Measurements from ENCODE around the gene DOCK11. TPM values are rescaled to one million over a fixed set of nuclear protein-coding genes. Genes with fewer than 3 reads are reported as not detected.

The DOCK11 gene
- polyA plus RNA-seq, 1 donor from 2014 or later, result 37.2 TPM

- H3K4me3 ChIP-seq (ENCODE audit: low read length), result no peak overlapping the region
- H3K27ac ChIP-seq (ENCODE audit: low read length), result no peak overlapping the region
These were observed 55.8 kb downstream of the DOCK11 start for GRCh38 chrX:118551426-118551825.

DNA sequence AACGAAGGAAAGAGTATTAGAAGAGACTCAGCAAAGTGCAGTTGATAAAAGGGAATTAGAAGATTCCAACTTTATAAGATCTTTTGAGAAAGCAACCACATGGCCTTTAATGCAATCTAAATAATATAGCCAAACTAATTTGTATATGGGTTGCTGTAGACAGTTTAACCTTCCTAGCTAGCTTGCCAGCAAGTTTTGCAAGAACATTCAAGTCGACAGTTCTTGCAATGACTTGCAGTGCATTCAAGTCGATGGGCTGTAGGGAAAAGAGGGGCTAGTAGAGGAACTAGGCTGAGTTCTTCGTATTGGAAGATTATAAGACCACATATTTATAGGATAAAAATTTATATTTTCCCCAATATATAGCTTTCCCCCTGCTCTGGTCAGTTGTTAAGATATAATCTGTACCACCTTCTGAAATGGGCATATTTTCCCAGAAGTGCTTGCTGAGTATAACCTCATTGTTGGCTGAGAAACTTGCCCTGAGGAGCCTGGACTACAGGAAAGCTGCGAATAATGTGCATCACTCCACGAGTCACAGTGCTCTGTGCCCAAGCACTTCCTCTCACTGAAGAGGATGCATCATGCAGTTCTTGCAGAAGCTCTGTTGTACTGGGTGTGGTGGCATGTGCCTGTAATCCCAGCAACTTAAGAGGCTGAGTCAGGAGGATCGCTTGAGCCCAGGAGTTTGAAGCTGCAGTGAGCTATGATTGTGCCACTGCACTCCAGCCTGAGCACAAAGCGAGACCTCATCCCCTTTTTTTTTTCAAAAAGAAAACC, 56.7 kb downstream of the DOCK11 start:
- H3K9me2 ChIP-seq (ENCODE audit: insufficient read depth, low read length), result no peaks in the 10 kb centered on the region
- H3K4me3 ChIP-seq (ENCODE audit: low read length), result no peak overlapping the region
- no peaks in the 10 kb centered on the region for H3K27me3 ChIP-seq (ENCODE audit: insufficient read depth, low read depth, low read length)
- no peaks in the 10 kb centered on the region for H3K79me2 ChIP-seq (replicated peaks; ENCODE audit: insufficient read depth, low read length)
- no peak overlapping the region for H3K4me2 ChIP-seq (ENCODE audit: low read length)
- no peaks in the 10 kb centered on the region for H4K20me1 ChIP-seq (ENCODE audit: insufficient read depth)
- H2AFZ ChIP-seq (ENCODE audit: low read depth, low read length), result no peak overlapping the region
- H3K27ac ChIP-seq (ENCODE audit: low read length), result no peak overlapping the region
- H3K36me3 ChIP-seq (ENCODE audit: insufficient read depth, low read length), result no peaks in the 10 kb centered on the region
- no peaks in the 10 kb centered on the region for H3K9me3 ChIP-seq (ENCODE audit: low read length)
- no peak overlapping the region for H3K9ac ChIP-seq (ENCODE audit: low read length)
- no peaks in the 10 kb centered on the region for H3F3A ChIP-seq (ENCODE audit: insufficient read depth, low read length, poor library complexity, severe bottlenecking)
- TF ChIP-seq EZH2 (IDR thresholded peaks at IDR 0.05; ENCODE audit: borderline replicate concordance, insufficient read depth, low read length, poor library complexity, severe bottlenecking), result no peak
- TF ChIP-seq SMC3 (conservative IDR thresholded peaks at IDR 0.05; ENCODE audit: poor library complexity), result no peak
- TF ChIP-seq CTCF (IDR thresholded peaks at IDR 0.05; ENCODE audit: poor library complexity, severe bottlenecking), result no peak
- TF ChIP-seq TAF1 (IDR thresholded peaks at IDR 0.05; ENCODE audit: low read depth), result no peak
- no peak for TF ChIP-seq REST (IDR thresholded peaks at IDR 0.05; ENCODE audit: borderline replicate concordance)
- no peak for TF ChIP-seq EP300 (conservative IDR thresholded peaks at IDR 0.05; ENCODE audit: poor library complexity, severe bottlenecking)

More at GRCh38 chrX:118551426-118551825, 55.8 kb downstream of the DOCK11 start:
- Histone ChIP-seq H3K79me2 (replicated peaks; ENCODE audit: insufficient read depth, low read length) (no peaks in the 10 kb centered on the region), H2AFZ (ENCODE audit: low read depth, low read length) (no peak overlapping the region), H3K36me3 (ENCODE audit: insufficient read depth, low read length) (no peaks in the 10 kb centered on the region), H3K9ac (ENCODE audit: low read length) (no peak overlapping the region), H3F3A (ENCODE audit: insufficient read depth, low read length, poor library complexity, severe bottlenecking) (no peaks in the 10 kb centered on the region), H3K9me3 (ENCODE audit: low read length) (no peaks in the 10 kb centered on the region), H3K27me3 (ENCODE audit: insufficient read depth, low read depth, low read length) (no peaks in the 10 kb centered on the region), H3K4me2 (ENCODE audit: low read length) (no peak overlapping the region), H3K9me2 (ENCODE audit: insufficient read depth, low read length) (no peaks in the 10 kb centered on the region), H4K20me1 (ENCODE audit: insufficient read depth) (no peaks in the 10 kb centered on the region)
- TF ChIP-seq RAD21 (conservative IDR thresholded peaks at IDR 0.05), result no peak
- no peak for TF ChIP-seq CTCF (IDR thresholded peaks at IDR 0.05; ENCODE audit: poor library complexity, severe bottlenecking)
- no peak for TF ChIP-seq REST (IDR thresholded peaks at IDR 0.05; ENCODE audit: borderline replicate concordance)
- no peak for TF ChIP-seq POLR2AphosphoS5 (IDR thresholded peaks at IDR 0.05)
- no peak for TF ChIP-seq TAF1 (IDR thresholded peaks at IDR 0.05; ENCODE audit: low read depth)

All from neural cell (in vitro differentiated cells).